Measurements from ENCODE around the gene DGKG.

Gene DGKG

GRCh38 chr3:186142393-186142932, 219.6 kb downstream of the DGKG start:
- DNase-seq (ENCODE audit: low read depth in 2 of 2) = no peak

- no peak for DNase-seq (ENCODE audit: low read depth in 2 of 2)
Observed at GRCh38 chr3:186141790-186142189, 220.2 kb downstream of the DGKG start.

- no peak for DNase-seq (ENCODE audit: low read depth in 2 of 2)
Observed at GRCh38 chr3:186138272-186138981, 223.6 kb downstream of the DGKG start.

GRCh38 chr3:186137051-186137685, 224.9 kb downstream of the DGKG start:
- no peak for DNase-seq (ENCODE audit: low read depth in 2 of 2)

GRCh38 chr3:186133980-186134379, 228.1 kb downstream of the DGKG start:
- DNase-seq (ENCODE audit: low read depth in 2 of 2) = no peak

GRCh38 chr3:186132487-186132886, 229.5 kb downstream of the DGKG start:
- no peak for DNase-seq (ENCODE audit: low read depth in 2 of 2)

- no peak for DNase-seq (ENCODE audit: low read depth in 2 of 2)
Observed at GRCh38 chr3:186129206-186129605, 232.8 kb downstream of the DGKG start.

- DNase-seq (ENCODE audit: low read depth in 2 of 2) = no peak
Observed at GRCh38 chr3:186128158-186128557, 233.9 kb downstream of the DGKG start.

GRCh38 chr3:186127463-186127862, 234.6 kb downstream of the DGKG start:
- DNase-seq (ENCODE audit: low read depth in 2 of 2) = no peak

GRCh38 chr3:186125118-186125517, 236.9 kb downstream of the DGKG start:
- DNase-seq (ENCODE audit: low read depth in 2 of 2) = no peak

GRCh38 chr3:186124592-186124991, 237.4 kb downstream of the DGKG start:
- no peak for DNase-seq (ENCODE audit: low read depth in 2 of 2)

GRCh38 chr3:186123012-186123411, 239.0 kb downstream of the DGKG start:
- DNase-seq (ENCODE audit: low read depth in 2 of 2) = no peak

- no peak for DNase-seq (ENCODE audit: low read depth in 2 of 2)
Observed at GRCh38 chr3:186121968-186122367, 240.1 kb downstream of the DGKG start.

- DNase-seq (ENCODE audit: low read depth in 2 of 2) = no peak
Observed at GRCh38 chr3:186121278-186121677, 240.8 kb downstream of the DGKG start.

GRCh38 chr3:186119499-186119898, 242.5 kb downstream of the DGKG start:
- no peak for DNase-seq (ENCODE audit: low read depth in 2 of 2)

- no peak for DNase-seq (ENCODE audit: low read depth in 2 of 2)
Observed at GRCh38 chr3:186118692-186119091, 243.3 kb downstream of the DGKG start.

- DNase-seq (ENCODE audit: low read depth in 2 of 2) = no peak
Observed at GRCh38 chr3:186117521-186118134, 244.4 kb downstream of the DGKG start.

- no peak for DNase-seq (ENCODE audit: low read depth in 2 of 2)
Observed at GRCh38 chr3:186115239-186115996, 246.6 kb downstream of the DGKG start.

- no peak for DNase-seq (ENCODE audit: low read depth in 2 of 2)
Observed at GRCh38 chr3:186110975-186111974, 250.8 kb downstream of the DGKG start.

- DNase-seq (ENCODE audit: low read depth in 2 of 2) = no peak
Observed at GRCh38 chr3:186109897-186110803, 251.9 kb downstream of the DGKG start.
